Liver (tissue), 9 donors: ENCODE data around the gene C10orf53. TPM values are rescaled to one million over a fixed set of nuclear protein-coding genes. Genes with fewer than 3 reads are reported as not detected.

Source experiments
- DNase-seq: peaks from one replicate; pipeline ENCODE4 v3.0.0-alpha.2; 2017; ENCODE audit warnings: low spot score
- H3K27ac ChIP-seq, 2 donors: one replicate each; pipeline ENCODE4 v1.7.0; 2013; ENCODE audit warnings: inconsistent platforms in 2 of 2, low read length in 2 of 2, control low read depth in 1 of 2, low read depth in 1 of 2, mild to moderate bottlenecking in 1 of 2
- H3K27me3 ChIP-seq, 4 donors: one replicate each; pipeline versions ENCODE4 v1.6.1 to v1.7.0; 2013; ENCODE audit warnings: low read length in 3 of 4, inconsistent platforms in 1 of 4, mild to moderate bottlenecking in 1 of 4, moderate library complexity in 1 of 4; ENCODE audit not compliant: control insufficient read depth in 4 of 4, insufficient read depth in 4 of 4
- H3K36me3 ChIP-seq, 4 donors: one replicate each; pipeline versions ENCODE4 v1.6.1 to v1.7.0; 2013; ENCODE audit warnings: low read length in 3 of 4, mild to moderate bottlenecking in 3 of 4, low read depth in 1 of 4, moderate library complexity in 1 of 4; ENCODE audit not compliant: control insufficient read depth in 4 of 4, insufficient read depth in 3 of 4
- H3K4me1 ChIP-seq, 4 donors: one replicate each; pipeline versions ENCODE4 v1.6.1 to v1.7.0; 2013; ENCODE audit warnings: low read length in 3 of 4, mild to moderate bottlenecking in 3 of 4, moderate library complexity in 1 of 4; ENCODE audit not compliant: control insufficient read depth in 4 of 4, insufficient read depth in 4 of 4
- H3K4me3 ChIP-seq, 3 donors: one replicate each; pipeline versions ENCODE4 v1.6.1 to v1.7.0; 2013; ENCODE audit warnings: low read length in 3 of 3, control low read depth in 1 of 3, low read depth in 1 of 3, mild to moderate bottlenecking in 1 of 3
- H3K9ac ChIP-seq, 2 donors: one replicate each; pipeline ENCODE4 v1.7.0; 2013; ENCODE audit warnings: low read length in 2 of 2, mild to moderate bottlenecking in 2 of 2, moderate library complexity in 2 of 2, control low read depth in 1 of 2, low read depth in 1 of 2
- H3K9me3 ChIP-seq, 4 donors: one replicate each; pipeline versions ENCODE4 v1.6.1 to v1.7.0; 2013; ENCODE audit warnings: low read length in 3 of 4; ENCODE audit not compliant: control insufficient read depth in 4 of 4
- FOXA1 ChIP-seq: IDR thresholded peaks from 2 replicates; pipeline ENCODE4 v1.6.1; 2016; ENCODE audit warnings: antibody characterized with exemption
- HNF4A ChIP-seq, 2 donors: conservative IDR thresholded peaks; 2 replicates each; pipeline ENCODE4 v1.6.1; 2016; ENCODE audit warnings: antibody characterized with exemption in 2 of 2, mild to moderate bottlenecking in 2 of 2
- JUND ChIP-seq, 2 donors: IDR thresholded peaks; 2 replicates each; pipeline ENCODE4 v1.6.1; 2016; ENCODE audit warnings: antibody characterized with exemption in 2 of 2
- RAD21 ChIP-seq, 2 donors: IDR thresholded peaks; 2 replicates each; pipeline ENCODE4 v1.6.1; 2016; ENCODE audit warnings: antibody characterized with exemption in 2 of 2, mild to moderate bottlenecking in 2 of 2
- RXRA ChIP-seq, 2 donors: IDR thresholded peaks; 2 replicates each; pipeline ENCODE4 v1.6.1; 2017 to 2018; ENCODE audit warnings: antibody characterized with exemption in 2 of 2, mild to moderate bottlenecking in 1 of 2
- SP1 ChIP-seq: IDR thresholded peaks from 2 replicates; pipeline ENCODE4 v1.6.1; 2018; ENCODE audit warnings: antibody characterized with exemption, mild to moderate bottlenecking
- YY1 ChIP-seq: IDR thresholded peaks from 2 replicates; pipeline ENCODE4 v1.6.1; 2016; ENCODE audit warnings: antibody characterized with exemption, mild to moderate bottlenecking
- WGBS: extraction: QIAGEN DNeasy Blood & Tissue Kit; methylation state at CpG from one replicate; pipeline ENCODE4 v1.1.7; 2013; 5-methylcytosine and 5-hydroxymethylcytosine counted together
- polyA plus RNA-seq, 2 donors: library from polyadenylated mRNA; stranded (reverse) in 1 of 2; unstranded in 1 of 2; fragments of 200-250 nt in 1 of 2; fragments of >200 nt in 1 of 2; fragmentation: Nextera tagmentation in 1 of 2; extraction: Ambion mirVana in 1 of 2; gene quantifications; one replicate each; pipeline versions ENCODE4 v1.2.1 to v1.2.3, GENCODE V29; 2013 to 2015
- total RNA-seq, 2 donors: library from RNA; depleted of rRNA; stranded (reverse); fragments of >200 nt; gene quantifications; one replicate each; pipeline ENCODE4 v1.2.3, GENCODE V29; 2014
- TF ChIP-seq, protein P1 (sequence below): IDR thresholded peaks from 2 replicates; pipeline ENCODE4 v1.6.1; 2016; ENCODE audit warnings: antibody characterized with exemption
- TF ChIP-seq, protein P2 (sequence below): IDR thresholded peaks from 2 replicates; pipeline ENCODE4 v1.6.1; 2016; ENCODE audit warnings: antibody characterized with exemption, mild to moderate bottlenecking
- TF ChIP-seq, protein P3 (sequence below): IDR thresholded peaks from 2 replicates; pipeline ENCODE4 v1.6.1; 2016; ENCODE audit warnings: antibody characterized with exemption
- donor health status: healthy.
- donor health status: healthy.
- donor health status: healthy.
- donor health status: healthy.
- donor health status: healthy.

C10orf53 gene
- total and polyA plus RNA-seq, 4 donors = not detected

DNA sequence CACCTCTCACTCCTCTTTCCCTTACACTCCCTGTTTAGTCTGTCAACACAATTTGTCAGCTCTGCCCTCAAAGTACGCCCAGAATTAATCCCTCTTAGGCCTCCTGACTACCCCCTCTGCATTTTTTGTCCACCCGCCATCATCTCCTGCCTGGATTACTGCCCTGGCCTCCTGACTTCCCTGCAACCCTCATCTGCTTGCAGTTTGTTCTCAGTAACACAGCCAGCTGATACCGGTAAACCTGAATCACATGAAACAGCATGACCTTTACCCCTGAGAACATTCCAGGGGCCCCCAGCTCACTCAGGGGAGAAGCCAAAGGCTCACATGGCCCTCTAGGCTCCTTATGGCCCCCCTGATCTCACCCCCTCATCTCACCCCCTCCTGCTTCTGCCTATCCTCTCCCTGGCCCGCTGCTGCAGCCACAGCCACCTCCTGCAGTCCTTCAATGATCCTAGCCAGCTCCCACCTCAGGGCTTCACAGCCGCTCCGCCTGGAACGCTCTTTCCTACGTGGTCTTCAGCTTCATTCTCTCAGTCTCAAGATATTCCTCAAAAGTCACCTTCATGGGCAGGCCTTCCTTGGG, 8.9 kb downstream of the C10orf53 start:
- no peaks in the 10 kb centered on the region for H3K36me3 ChIP-seq
- H3K4me1 ChIP-seq = no peaks in the 10 kb centered on the region
- DNase-seq = no peak
- WGBS = 17% methylated on average over 8 of the region's 8 CpGs
- no peak overlapping the region for H3K4me3 ChIP-seq
- H3K27ac ChIP-seq = no peak overlapping the region
- TF ChIP-seq, protein P1, sequence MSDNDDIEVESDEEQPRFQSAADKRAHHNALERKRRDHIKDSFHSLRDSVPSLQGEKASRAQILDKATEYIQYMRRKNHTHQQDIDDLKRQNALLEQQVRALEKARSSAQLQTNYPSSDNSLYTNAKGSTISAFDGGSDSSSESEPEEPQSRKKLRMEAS = no peak
- TF ChIP-seq SP1 = no peak
- no peak for TF ChIP-seq JUND (IDR thresholded peaks at IDR 0.05)
- no peak for TF ChIP-seq FOXA1
- peaks cover 0 to 18% (median 6%) of the 10 kb centered on the region in 4 donors for H3K27me3 ChIP-seq
- peaks cover 0 to 5% (median under 1%) of the 10 kb centered on the region in 4 donors for H3K9me3 ChIP-seq
- no peak overlapping the region for H3K9ac ChIP-seq

DNA sequence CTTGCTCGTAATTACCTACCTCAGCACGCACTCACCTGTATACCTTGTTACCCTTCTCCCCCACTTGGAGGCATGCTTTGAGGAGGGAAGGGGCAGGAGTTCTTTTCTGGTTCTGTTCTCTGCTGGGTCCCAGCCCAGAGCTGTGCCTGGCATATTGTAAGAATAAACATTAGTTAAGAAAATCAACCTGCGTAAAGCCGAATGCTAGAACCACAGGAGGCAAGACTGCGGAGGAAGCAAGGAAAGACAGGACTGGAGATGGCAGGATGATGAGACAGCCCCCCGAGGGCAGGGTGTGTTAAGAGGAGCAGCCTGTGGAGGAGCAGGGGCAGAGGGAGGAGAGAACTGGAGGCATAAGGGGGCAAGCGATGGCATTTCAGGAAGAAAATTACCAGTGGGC, 9.5 kb downstream of the C10orf53 start:
- peaks cover 0 to 18% (median 6%) of the 10 kb centered on the region in 4 donors for H3K27me3 ChIP-seq
- H3K9ac ChIP-seq = no peak overlapping the region
- TF ChIP-seq, protein P2, sequence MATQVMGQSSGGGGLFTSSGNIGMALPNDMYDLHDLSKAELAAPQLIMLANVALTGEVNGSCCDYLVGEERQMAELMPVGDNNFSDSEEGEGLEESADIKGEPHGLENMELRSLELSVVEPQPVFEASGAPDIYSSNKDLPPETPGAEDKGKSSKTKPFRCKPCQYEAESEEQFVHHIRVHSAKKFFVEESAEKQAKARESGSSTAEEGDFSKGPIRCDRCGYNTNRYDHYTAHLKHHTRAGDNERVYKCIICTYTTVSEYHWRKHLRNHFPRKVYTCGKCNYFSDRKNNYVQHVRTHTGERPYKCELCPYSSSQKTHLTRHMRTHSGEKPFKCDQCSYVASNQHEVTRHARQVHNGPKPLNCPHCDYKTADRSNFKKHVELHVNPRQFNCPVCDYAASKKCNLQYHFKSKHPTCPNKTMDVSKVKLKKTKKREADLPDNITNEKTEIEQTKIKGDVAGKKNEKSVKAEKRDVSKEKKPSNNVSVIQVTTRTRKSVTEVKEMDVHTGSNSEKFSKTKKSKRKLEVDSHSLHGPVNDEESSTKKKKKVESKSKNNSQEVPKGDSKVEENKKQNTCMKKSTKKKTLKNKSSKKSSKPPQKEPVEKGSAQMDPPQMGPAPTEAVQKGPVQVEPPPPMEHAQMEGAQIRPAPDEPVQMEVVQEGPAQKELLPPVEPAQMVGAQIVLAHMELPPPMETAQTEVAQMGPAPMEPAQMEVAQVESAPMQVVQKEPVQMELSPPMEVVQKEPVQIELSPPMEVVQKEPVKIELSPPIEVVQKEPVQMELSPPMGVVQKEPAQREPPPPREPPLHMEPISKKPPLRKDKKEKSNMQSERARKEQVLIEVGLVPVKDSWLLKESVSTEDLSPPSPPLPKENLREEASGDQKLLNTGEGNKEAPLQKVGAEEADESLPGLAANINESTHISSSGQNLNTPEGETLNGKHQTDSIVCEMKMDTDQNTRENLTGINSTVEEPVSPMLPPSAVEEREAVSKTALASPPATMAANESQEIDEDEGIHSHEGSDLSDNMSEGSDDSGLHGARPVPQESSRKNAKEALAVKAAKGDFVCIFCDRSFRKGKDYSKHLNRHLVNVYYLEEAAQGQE = no peak
- no peak for TF ChIP-seq RXRA (IDR thresholded peaks at IDR 0.05)
- no peak for TF ChIP-seq YY1
- no peak for TF ChIP-seq RAD21 (IDR thresholded peaks at IDR 0.05)
- H3K9me3 ChIP-seq = peaks cover 0 to 5% (median under 1%) of the 10 kb centered on the region in 4 donors
- 25% methylated on average over 7 of the region's 7 CpGs for WGBS
- H3K4me3 ChIP-seq = no peak overlapping the region
- H3K27ac ChIP-seq = no peak overlapping the region
- no peaks in the 10 kb centered on the region for H3K36me3 ChIP-seq
- no peaks in the 10 kb centered on the region for H3K4me1 ChIP-seq
- DNase-seq = no peak

DNA sequence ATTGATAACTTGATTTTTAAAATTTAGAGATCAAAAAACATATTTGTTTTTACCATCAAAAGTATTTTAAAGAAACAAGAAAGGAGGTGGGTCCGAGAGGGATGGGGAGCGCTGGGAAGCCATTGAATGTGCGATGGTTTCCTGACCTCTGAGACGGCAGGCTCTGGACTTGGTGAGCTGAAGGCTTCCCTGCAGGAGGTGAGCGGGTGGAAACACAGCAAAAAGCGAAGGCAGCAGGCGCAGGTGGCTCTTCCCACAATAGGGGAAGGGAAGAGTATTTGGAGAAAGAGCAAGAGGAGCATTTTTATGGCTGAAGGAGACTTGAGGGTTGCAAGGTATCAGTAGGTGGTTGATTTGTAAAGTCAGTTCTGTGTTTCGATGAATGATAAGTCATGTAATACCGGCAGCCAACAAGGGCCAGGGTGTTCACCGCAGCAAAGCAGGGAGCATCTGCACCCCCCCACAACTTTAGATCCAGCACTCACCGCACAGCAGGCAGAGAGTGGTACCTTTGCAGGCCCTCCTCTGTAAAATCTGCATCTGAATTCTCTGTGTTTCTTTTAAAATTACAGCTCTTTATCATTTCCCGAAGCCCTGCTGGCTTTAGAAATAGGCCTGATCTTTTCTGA, 10.5 kb downstream of the C10orf53 start:
- DNase-seq = no peak
- Histone ChIP-seq H3K27ac (no peak overlapping the region), H3K9ac (no peak overlapping the region), H3K4me1 (no peaks in the 10 kb centered on the region), H3K4me3 (no peak overlapping the region), H3K36me3 (no peaks in the 10 kb centered on the region), H3K27me3 (peaks cover 0 to 18% (median 6%) of the 10 kb centered on the region in 4 donors), H3K9me3 (peaks cover 0 to 5% (median under 1%) of the 10 kb centered on the region in 4 donors)
- WGBS = 25% methylated on average over 12 of the region's 12 CpGs
- TF ChIP-seq, protein P2 = no peak
- TF ChIP-seq, protein P3, sequence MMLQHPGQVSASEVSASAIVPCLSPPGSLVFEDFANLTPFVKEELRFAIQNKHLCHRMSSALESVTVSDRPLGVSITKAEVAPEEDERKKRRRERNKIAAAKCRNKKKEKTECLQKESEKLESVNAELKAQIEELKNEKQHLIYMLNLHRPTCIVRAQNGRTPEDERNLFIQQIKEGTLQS = no peak
- TF ChIP-seq RAD21 (IDR thresholded peaks at IDR 0.05) (no peak), HNF4A (conservative IDR thresholded peaks at IDR 0.05) (no peak)
